MG63 (cell line): ENCODE measurements around the gene STIM2. TPM values are rescaled to one million over a fixed set of nuclear protein-coding genes. Genes with fewer than 3 reads are reported as not detected.

ENCODE experiments used
- DNase-seq: peaks from one replicate; pipeline ENCODE4 v3.0.0-alpha.2; 2020
- H3K27me3 ChIP-seq: fragments of 250-450 bp; sonication (Bioruptor Pico); 2 replicates; pipeline ENCODE4 v1.5.1; 2020; ENCODE audit warnings: mild to moderate bottlenecking, moderate library complexity
- H3K36me3 ChIP-seq: fragments of 250-450 bp; sonication (Bioruptor Pico); 2 replicates; pipeline ENCODE4 v1.5.1; 2020; ENCODE audit warnings: mild to moderate bottlenecking, moderate library complexity
- H3K4me3 ChIP-seq: fragments of 250-450 bp; sonication (Bioruptor Pico); 2 replicates; pipeline ENCODE4 v1.5.1; 2020; ENCODE audit warnings: mild to moderate bottlenecking, moderate library complexity
- H3K9me3 ChIP-seq: fragments of 250-450 bp; sonication (Bioruptor Pico); 2 replicates; pipeline ENCODE4 v1.5.1; 2020; ENCODE audit warnings: mild to moderate bottlenecking, moderate library complexity
- total RNA-seq: library from RNA; depleted of rRNA; stranded (reverse); fragments of >200 nt; shearing (Covaris generic); gene quantifications from 2 replicates; pipeline ENCODE4 v1.2.3, GENCODE V29; 2014; ENCODE audit warnings: low replicate concordance

The STIM2 gene
- total RNA-seq, 1 experiment from 2014 or later: 15.7 TPM

DNA sequence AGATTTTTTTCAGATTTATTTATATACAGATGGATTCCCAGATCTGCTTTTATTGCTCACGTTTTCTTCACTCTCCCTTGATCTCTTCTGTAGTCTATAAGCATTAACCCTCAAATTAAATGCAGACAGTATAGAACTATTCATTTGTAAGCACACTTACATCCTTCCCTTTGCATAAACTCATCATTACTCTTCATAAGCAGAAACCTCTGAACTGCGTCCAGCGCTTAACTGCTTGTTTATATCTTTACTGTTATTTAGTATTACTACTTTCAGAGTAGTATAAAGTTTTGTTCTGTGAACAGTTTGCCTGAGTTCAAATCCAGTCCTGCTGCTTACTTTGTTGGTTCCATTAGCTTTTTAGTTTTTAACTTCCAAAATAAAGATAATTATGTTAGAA is 132.9 kb downstream of the STIM2 start:
- DNase-seq: no peak
- Histone ChIP-seq H3K27me3 (no peaks in the 10 kb centered on the region), H3K4me3 (no peak overlapping the region), H3K36me3 (no peaks in the 10 kb centered on the region; the same call in 1 of the 2 replicates), H3K9me3 (no peaks in the 10 kb centered on the region)

DNA sequence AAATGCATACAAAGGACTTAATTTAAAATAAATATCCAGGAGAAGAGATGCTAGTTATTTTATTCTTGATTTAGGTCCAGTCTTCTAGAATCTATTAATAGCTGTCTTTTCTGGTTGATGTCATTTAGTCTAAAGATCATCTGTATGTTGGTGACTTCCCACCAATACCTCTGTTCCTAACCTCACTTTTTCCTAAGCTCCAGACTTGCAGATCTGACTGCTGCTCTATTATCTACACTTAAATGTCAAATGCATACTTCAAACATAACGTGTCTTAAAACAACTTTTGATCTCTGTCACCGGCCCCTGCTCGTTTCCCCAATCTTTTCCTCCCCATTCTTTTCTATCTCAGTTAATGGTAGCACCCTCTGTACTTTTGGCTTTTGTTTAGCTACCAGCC is 133.3 kb downstream of the STIM2 start:
- no peaks in the 10 kb centered on the region for H3K27me3 ChIP-seq
- no peak for DNase-seq

DNA sequence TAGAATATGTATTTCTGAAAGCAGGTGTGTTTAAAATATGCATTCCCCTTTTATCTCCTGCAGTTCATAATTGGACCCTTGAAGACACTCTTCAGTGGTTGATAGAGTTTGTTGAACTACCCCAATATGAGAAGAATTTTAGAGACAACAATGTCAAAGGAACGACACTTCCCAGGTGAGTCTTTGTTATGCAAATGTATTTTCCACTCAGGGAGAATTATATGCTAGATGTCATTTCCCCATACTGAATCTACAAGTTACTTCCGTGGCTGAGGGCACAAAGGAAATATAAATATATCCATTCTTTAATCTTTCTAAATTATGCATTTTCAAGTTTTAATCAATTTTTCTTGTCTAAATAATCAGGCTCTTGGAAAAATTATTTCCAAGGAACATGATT is 134.7 kb downstream of the STIM2 start:
- Histone ChIP-seq H3K4me3 (no peak overlapping the region), H3K36me3 (no peaks in the 10 kb centered on the region; the same call in 1 of the 2 replicates), H3K27me3 (no peaks in the 10 kb centered on the region), H3K9me3 (no peaks in the 10 kb centered on the region)
- DNase-seq: no peak

More for the DNA sequence above, 133.3 kb downstream of the STIM2 start:
- no peaks in the 10 kb centered on the region; the same call in 1 of the 2 replicates for H3K36me3 ChIP-seq
- no peak overlapping the region for H3K4me3 ChIP-seq
- H3K9me3 ChIP-seq: no peaks in the 10 kb centered on the region

DNA sequence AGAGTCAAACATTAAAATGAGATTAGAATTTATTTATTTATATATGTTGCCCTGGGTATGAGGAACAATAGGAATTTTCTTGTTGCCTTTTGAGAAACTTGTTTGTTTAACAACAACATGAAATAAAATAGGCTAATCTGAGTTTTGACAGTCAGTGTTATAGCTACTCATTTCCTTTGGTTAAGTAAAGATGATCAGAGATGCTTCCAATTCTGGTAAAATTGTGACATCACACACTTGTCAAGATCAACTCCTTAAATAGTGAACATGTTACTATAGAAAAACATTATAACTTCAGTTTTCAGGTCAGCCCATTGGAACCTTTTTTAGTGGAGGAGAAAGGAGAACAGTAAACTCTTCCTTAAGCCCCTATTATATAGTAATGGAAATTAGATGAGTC is 136.1 kb downstream of the STIM2 start:
- Histone ChIP-seq H3K4me3 (no peak overlapping the region), H3K27me3 (no peaks in the 10 kb centered on the region), H3K36me3 (no peaks in the 10 kb centered on the region), H3K9me3 (no peaks in the 10 kb centered on the region)
- no peak for DNase-seq

DNA sequence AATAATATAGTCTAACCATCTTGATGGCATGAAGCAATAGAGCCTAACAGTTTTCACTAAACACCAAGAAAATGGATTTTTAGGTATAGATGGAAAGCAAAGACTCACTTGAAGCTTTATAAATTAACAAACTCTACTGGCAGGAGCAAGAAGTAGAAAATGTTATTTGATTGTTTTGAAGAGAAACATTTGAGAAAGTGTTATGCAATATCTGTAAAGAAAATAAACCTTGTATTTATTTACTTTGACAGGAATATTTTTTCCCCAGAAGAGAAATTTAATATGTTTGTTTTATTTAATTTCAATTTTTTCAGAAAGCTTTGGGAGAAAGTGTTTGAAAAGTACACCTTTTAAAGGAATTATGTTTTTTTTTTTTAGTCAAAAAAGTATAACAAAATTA is 139.0 kb downstream of the STIM2 start:
- no peak overlapping the region for H3K4me3 ChIP-seq
- no peak for DNase-seq
- H3K36me3 ChIP-seq: peaks cover 5% of the 10 kb centered on the region
- no peaks in the 10 kb centered on the region for H3K9me3 ChIP-seq
- H3K27me3 ChIP-seq: no peaks in the 10 kb centered on the region

DNA sequence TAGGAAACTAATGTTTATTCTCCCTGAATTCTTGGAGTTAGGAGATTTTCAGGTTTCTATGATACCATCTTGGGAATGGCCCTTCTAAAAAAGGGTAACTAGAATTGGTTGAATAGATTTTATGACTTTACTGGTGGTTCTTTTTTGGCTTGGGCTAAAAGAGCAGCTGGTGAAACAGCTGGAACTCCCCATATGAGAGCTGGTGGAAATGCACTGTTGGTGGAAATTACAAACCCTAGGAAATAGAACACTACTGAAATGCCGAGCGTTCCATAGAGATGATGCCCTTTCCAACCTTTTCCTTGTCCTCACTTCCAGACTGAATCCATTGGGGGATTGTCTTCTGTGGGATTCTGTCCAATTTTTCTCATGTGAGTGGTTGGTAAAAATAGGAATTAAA is 139.5 kb downstream of the STIM2 start:
- Histone ChIP-seq H3K27me3 (no peaks in the 10 kb centered on the region), H3K9me3 (no peaks in the 10 kb centered on the region), H3K36me3 (peaks cover 5% of the 10 kb centered on the region), H3K4me3 (no peak overlapping the region)
- DNase-seq: no peak

DNA sequence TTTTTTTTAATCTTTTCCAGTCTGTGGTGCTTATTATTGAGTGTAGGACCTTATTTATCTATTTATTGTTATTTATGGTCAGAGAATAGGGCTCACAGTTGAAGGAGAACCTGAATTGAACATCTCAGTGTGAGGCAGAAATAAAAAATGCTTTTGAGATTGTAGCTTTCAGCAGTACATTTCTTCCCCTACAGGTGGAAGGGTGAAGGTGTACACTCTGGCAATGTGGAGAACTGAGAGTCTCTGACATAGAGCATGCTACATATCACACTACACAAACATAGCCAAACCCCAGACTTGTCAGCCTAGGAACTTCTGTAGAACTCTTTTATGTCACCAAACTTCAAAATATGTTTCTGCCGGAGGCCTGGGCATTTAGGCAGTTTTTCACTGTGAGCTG is 140.2 kb downstream of the STIM2 start:
- Histone ChIP-seq H3K27me3 (no peaks in the 10 kb centered on the region), H3K4me3 (no peak overlapping the region), H3K36me3 (peaks cover 5% of the 10 kb centered on the region), H3K9me3 (no peaks in the 10 kb centered on the region)
- DNase-seq: no peak

DNA sequence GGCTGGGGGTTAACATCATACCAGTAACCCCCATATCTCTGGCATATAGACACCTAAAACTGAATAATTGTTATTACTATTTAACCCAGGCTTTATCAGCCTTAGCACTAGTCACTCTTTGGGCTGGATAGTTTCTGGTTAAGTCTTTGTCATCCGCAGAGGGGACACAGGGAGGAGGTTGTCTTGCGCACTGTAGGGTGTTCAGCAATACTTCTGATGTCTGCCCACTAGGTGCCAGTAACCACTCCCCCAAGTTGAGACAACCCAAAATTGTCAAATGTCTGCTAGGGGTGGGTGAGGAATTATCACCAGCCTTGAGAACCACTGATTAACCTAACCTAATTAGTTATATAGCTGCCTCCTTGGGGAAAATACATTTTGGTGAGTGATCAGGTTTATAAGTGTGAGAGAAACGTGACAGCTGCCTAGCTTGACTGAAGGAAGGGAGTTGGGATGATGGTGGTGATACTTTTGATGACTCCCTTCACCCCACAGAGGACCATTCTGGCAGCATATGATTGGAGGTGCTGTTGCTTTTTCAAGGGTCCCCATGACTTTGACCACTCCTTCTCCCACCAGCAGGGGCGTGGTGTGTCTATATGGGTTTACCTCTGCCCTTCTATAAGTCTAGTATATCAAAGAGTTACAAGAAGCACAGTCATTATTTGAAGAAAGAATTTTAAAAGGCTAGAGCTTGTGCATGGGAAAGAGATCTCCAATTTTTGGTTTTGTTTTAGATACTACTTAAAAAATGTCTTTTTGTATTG is 140.9 kb downstream of the STIM2 start:
- no peak for DNase-seq
- no peaks in the 10 kb centered on the region for H3K9me3 ChIP-seq
- H3K36me3 ChIP-seq: peaks cover 5% of the 10 kb centered on the region
- no peak overlapping the region for H3K4me3 ChIP-seq
- H3K27me3 ChIP-seq: no peaks in the 10 kb centered on the region

DNA sequence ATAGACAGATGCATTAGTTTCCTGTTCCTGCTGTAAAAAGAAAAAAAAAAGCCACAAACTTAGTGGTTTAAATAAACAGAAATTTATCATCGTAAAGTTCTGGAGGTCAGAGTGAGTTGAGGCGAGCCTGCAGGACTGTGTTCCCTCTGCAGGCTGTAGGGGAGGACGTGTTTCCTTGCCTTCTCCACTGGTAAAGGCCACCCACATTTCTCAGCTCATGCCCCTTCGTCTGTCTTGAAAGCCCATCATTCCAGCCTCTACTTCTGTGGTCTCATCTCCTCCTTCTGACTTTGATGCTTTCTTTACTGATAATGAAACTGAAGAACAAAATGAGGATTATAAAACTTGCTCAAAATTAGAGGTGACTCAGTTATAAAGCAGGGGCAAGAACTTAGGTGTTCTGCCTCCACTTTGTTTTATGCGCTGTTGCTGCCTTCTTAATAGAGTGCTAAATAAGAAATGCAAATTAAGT is 143.0 kb downstream of the STIM2 start:
- no peaks in the 10 kb centered on the region for H3K27me3 ChIP-seq
- no peak overlapping the region for H3K4me3 ChIP-seq
- DNase-seq: no peak
- no peaks in the 10 kb centered on the region for H3K9me3 ChIP-seq
- peaks cover 5% of the 10 kb centered on the region for H3K36me3 ChIP-seq

DNA sequence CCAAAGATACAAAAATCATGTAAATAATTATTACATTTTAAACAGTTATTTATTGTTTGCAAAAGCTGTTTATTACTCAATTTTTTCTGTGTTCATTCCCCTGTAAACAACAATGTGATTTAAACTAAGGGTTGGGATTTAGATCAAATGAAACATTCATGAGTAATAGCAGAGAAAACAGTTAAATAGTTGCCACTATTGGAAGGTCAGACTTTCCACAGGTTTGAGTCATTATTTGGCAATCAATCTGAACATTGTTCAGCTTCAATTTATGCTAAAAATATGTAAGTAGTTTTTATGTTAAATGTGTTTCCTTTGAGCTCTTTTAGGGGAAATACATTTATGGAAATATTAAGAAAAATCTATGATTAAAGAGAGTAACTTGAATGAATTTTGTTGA is 144.9 kb downstream of the STIM2 start:
- H3K9me3 ChIP-seq: no peaks in the 10 kb centered on the region
- H3K27me3 ChIP-seq: no peaks in the 10 kb centered on the region
- H3K4me3 ChIP-seq: no peak overlapping the region
- no peak for DNase-seq
- H3K36me3 ChIP-seq: peaks cover 5% of the 10 kb centered on the region

DNA sequence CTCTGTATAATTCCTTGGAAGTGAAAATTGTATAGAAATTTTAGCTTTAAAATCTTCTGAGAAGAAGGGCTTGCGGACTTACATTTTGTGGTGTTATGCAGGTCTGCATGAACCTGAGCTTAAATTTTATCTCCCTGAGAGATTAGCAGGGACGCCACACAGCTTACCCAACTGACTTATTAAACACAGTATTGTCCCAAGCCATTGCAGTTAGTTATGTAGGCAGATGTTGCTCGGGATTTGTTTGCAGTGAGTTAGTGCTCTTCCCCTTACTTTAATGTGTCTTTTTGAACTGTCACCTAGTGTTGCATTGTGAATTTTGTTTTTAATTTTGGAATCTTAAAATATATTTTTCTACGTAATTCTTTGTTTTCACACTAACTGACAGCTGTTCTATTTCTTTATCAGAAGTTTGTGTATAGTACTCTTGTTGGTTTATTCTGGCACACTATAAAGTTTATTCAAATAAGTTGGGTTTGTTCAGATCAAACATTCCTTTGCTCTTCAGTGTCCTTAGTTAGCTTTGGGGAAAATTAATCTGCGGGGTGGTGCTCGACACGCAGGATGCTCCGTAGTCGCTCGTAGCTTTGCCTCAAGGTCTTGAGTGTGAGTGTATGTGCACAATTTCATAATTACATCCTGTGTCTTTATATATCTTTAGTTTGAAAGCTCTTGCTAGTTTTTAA is 145.4 kb downstream of the STIM2 start:
- Histone ChIP-seq H3K9me3 (no peaks in the 10 kb centered on the region), H3K36me3 (peaks cover 5% of the 10 kb centered on the region), H3K27me3 (no peaks in the 10 kb centered on the region), H3K4me3 (no peak overlapping the region)
- no peak for DNase-seq

DNA sequence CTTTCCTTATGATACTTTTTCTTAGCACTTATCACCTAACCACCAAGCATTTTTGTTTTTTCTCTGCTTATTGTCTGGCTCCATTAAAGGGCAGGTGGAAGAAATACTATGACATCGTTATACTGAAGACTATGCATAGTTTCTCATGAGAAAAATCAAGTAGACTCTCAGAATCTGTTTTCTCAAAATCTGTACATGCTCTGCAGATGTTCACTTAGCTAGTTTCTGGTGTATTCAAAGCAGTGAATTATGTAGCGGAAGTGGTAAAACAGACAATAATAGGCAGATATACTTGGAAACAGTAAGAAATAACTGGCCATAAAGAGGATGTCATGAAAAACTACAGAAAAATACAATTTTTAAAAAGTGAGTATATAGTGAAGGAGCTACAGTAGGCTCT is 146.0 kb downstream of the STIM2 start:
- Histone ChIP-seq H3K36me3 (peaks cover 5% of the 10 kb centered on the region), H3K4me3 (no peak overlapping the region), H3K27me3 (no peaks in the 10 kb centered on the region), H3K9me3 (no peaks in the 10 kb centered on the region)
- no peak for DNase-seq

DNA sequence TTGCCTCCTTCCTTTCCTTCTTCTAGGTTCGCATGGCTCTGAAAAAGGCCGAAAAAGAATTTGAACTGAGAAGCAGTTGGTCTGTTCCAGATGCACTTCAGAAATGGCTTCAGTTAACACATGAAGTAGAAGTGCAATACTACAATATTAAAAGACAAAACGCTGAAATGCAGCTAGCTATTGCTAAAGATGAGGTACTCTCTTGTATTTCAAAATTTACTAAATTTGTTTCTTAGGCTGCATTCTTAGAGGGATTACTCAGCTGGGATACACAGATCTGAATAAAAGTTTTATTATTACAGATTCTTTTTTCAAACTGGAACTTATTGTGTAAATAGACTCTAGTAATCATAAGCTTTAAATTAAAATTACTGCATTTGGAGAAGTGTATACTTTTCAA is 146.9 kb downstream of the STIM2 start:
- DNase-seq: no peak
- Histone ChIP-seq H3K4me3 (no peak overlapping the region), H3K36me3 (peaks cover 5% of the 10 kb centered on the region), H3K9me3 (no peaks in the 10 kb centered on the region), H3K27me3 (no peaks in the 10 kb centered on the region)

DNA sequence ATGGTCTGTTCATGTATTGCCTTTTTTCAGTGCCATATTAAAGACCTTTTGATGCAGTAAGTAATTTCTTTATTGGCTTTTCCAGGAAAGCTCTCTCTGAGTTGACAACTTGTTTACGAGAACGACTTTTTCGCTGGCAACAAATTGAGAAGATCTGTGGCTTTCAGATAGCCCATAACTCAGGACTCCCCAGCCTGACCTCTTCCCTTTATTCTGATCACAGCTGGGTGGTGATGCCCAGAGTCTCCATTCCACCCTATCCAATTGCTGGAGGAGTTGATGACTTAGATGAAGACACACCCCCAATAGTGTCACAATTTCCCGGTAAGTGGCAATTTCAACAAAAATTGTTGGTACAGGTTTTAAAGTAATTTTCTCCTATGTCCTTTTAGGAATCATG is 148.0 kb downstream of the STIM2 start:
- Histone ChIP-seq H3K27me3 (no peaks in the 10 kb centered on the region), H3K4me3 (no peak overlapping the region), H3K9me3 (no peaks in the 10 kb centered on the region), H3K36me3 (peaks cover 5% of the 10 kb centered on the region)
- DNase-seq: no peak

DNA sequence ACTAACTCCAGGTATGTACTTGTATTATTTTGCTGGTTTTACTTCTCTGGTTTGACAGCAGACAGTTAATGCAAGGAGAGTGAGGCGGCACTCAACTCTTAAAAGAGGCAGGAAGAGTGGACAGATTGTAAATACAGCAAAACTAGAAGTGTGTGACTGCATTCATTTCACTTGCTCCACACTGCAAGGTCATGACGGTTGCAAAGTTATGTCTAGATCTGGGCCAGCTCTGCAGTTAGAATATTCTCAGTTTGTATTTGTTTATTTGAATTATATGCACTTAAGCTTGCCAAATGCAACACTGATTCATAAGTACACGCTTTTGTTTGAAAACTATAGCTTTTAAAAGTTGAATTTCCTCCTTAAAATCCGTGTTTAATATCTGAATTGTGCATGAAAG is 148.9 kb downstream of the STIM2 start:
- H3K36me3 ChIP-seq: no peaks in the 10 kb centered on the region; the same call in 1 of the 2 replicates
- H3K4me3 ChIP-seq: no peak overlapping the region
- DNase-seq: peak; percentile 55
- no peaks in the 10 kb centered on the region for H3K9me3 ChIP-seq
- H3K27me3 ChIP-seq: no peaks in the 10 kb centered on the region

DNA sequence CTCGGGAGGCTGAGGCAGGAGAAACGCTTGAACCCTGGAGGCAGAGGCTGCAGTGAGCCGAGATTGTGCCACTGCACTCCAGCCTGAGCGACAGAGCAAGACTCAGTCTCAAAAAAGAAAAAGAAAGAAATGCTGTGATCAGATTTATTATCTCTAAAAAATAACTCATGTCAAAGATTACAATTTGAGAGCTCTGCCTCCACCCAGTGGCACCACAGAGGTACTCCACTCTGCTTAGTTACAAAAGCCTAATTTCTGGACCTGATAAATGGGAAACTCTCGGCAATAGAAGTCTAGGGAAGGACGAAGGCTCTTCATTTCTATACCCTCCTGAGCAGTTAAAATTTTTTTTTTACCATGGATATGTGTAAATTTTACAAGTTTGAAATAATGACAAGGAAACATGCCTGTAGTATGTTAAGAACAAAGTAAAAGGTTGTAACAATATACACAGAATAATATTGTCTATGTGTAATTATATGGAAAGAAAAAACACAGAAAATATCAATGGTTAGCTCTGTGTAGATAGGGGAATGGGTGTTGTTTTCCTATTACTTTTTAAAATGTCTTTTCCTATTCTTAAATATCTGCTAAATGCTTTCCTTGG is 149.8 kb downstream of the STIM2 start:
- no peaks in the 10 kb centered on the region; the same call in 1 of the 2 replicates for H3K36me3 ChIP-seq
- no peak overlapping the region for H3K4me3 ChIP-seq
- peak; percentile 43 for DNase-seq
- no peaks in the 10 kb centered on the region for H3K27me3 ChIP-seq
- H3K9me3 ChIP-seq: no peaks in the 10 kb centered on the region

DNA sequence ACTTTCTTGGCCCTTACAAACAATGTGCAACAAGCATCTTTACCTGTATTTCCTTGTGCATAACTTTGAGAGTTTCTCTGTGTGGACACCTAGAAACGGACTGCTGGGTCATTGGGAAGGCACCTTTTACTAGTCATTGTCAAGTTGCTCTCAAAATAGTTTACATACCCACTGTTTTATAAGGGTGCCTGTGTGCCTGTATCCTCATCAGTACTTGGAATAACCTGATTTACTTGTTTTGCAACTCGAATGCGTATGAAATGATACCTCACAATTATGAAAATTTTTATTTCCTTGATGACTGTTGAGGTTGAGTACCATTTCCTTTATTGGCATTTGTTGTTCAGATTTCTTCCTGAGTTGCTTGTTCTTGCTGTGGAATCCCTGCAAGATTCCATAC is 150.8 kb downstream of the STIM2 start:
- H3K36me3 ChIP-seq: no peaks in the 10 kb centered on the region; the same call in 1 of the 2 replicates
- no peak for DNase-seq
- H3K9me3 ChIP-seq: no peaks in the 10 kb centered on the region
- H3K4me3 ChIP-seq: no peak overlapping the region
- no peaks in the 10 kb centered on the region for H3K27me3 ChIP-seq
